Peyer's patch (tissue), 4 donors: ENCODE measurements around the gene F12.

ENCODE experiments used
- CTCF ChIP-seq, 6 experiments: fragments of 450-650 bp in 4 of 6; fragments of 200-600 bp in 2 of 6; sonication (generic) in 1 of 6; IDR thresholded peaks; one replicate each; pipeline ENCODE4 v1.5.1; 2017 to 2019; ENCODE audit warnings: antibody characterized with exemption in 6 of 6, mild to moderate bottlenecking in 3 of 6, moderate library complexity in 1 of 6
- POLR2A ChIP-seq, 2 donors: fragments of 450-650 bp; IDR thresholded peaks; one replicate each; pipeline ENCODE4 v1.5.1; 2017; ENCODE audit warnings: antibody characterized with exemption in 2 of 2, mild to moderate bottlenecking in 2 of 2, moderate library complexity in 2 of 2

- no peak for TF ChIP-seq POLR2A (IDR thresholded peaks at IDR 0.05)
- TF ChIP-seq CTCF (IDR thresholded peaks at IDR 0.05), result no peak
These were observed 41.1 kb downstream of the F12 start for GRCh38 chr5:177367981-177368868.
